A673 (cell line): ENCODE measurements around the gene ULBP1. TPM values are rescaled to one million over a fixed set of nuclear protein-coding genes. Genes with fewer than 3 reads are reported as not detected.

ENCODE experiments used
- BruUV-seq: library from RNA; stranded (reverse); fragments of 400-500 nt; replicated peaks from 2 replicates; lab custom pipeline; 2021; lab: Mats Ljungman, UMichigan
- CTCF ChIA-PET: fragments of 300-600 bp; sonication (Branson Sonifier 250); formaldehyde crosslinking; loops from one replicate; lab custom pipeline; 2022; ENCODE audit warnings: antibody characterized with exemption; lab: Charles Lee
- POLR2A ChIA-PET: fragments of 300-600 bp; sonication (Branson Sonifier 250); formaldehyde crosslinking; loops from one replicate; lab custom pipeline; 2022; ENCODE audit warnings: antibody characterized with exemption; ENCODE audit not compliant: low non-redundant PET; lab: Charles Lee
- DNase-seq: peaks from one replicate; pipeline ENCODE4 v3.0.0-alpha.2; 2015; ENCODE audit warnings: low spot score
- H3K27ac ChIP-seq: fragments of 200-600 bp; sonication (generic); 2 replicates; pipeline ENCODE4 v1.5.1; 2016; ENCODE audit warnings: mixed run types, low read depth, mild to moderate bottlenecking, mixed read lengths, antibody characterized with exemption, low read length; ENCODE audit not compliant: poor library complexity, severe bottlenecking
- H3K27me3 ChIP-seq: fragments of 200-600 bp; sonication (generic); replicated peaks from 2 replicates; pipeline ENCODE4 v1.6.1; 2017; ENCODE audit warnings: mixed run types, low read depth, mild to moderate bottlenecking, mixed read lengths, antibody characterized with exemption, low read length; ENCODE audit not compliant: insufficient read depth, poor library complexity
- H3K36me3 ChIP-seq: fragments of 200-600 bp; sonication (generic); 2 replicates; pipeline ENCODE4 v1.6.1; 2016; ENCODE audit warnings: mixed run types, mild to moderate bottlenecking, mixed read lengths, antibody characterized with exemption, low read length; ENCODE audit not compliant: insufficient read depth, poor library complexity, severe bottlenecking
- H3K4me1 ChIP-seq: fragments of 200-600 bp; sonication (generic); 2 replicates; pipeline ENCODE4 v1.6.1; 2017; ENCODE audit warnings: mixed run types, mild to moderate bottlenecking, mixed read lengths, antibody characterized with exemption, low read length; ENCODE audit not compliant: insufficient read depth, poor library complexity, severe bottlenecking
- H3K4me3 ChIP-seq: fragments of 200-600 bp; sonication (generic); 2 replicates; pipeline ENCODE4 v1.5.1; 2016; ENCODE audit warnings: low read depth, mixed run types, mild to moderate bottlenecking, mixed read lengths, low read length; ENCODE audit not compliant: poor library complexity, severe bottlenecking
- H3K9me3 ChIP-seq: fragments of 200-600 bp; sonication (generic); 2 replicates; pipeline ENCODE4 v1.6.1; 2016; ENCODE audit warnings: mixed run types, low read depth, mild to moderate bottlenecking, mixed read lengths, antibody characterized with exemption, low read length; ENCODE audit not compliant: poor library complexity, severe bottlenecking
- CTCF ChIP-seq: fragments of 300-800, 200-600 bp; sonication (generic); conservative IDR thresholded peaks from 2 replicates; pipeline ENCODE4 v1.5.1; 2017; ENCODE audit warnings: low read depth, mild to moderate bottlenecking, antibody characterized with exemption, low read length, moderate library complexity, mixed read lengths
- EZH2 ChIP-seq: fragments of 200-600 bp; sonication (generic); IDR thresholded peaks from 2 replicates; pipeline ENCODE4 v1.6.1; 2017; ENCODE audit warnings: borderline replicate concordance, low read depth, mild to moderate bottlenecking, mixed read lengths, antibody characterized with exemption, low read length; ENCODE audit not compliant: poor library complexity, severe bottlenecking
- intact Hi-C: fragments of 100-400 bp; cut with micrococcal nuclease; formaldehyde crosslinking; loops from one replicate; pipeline ENCODE4 v1.10.0; 2022; ENCODE audit not compliant: unreplicated experiment
- total RNA-seq: library from RNA; stranded (reverse); gene quantifications from 2 replicates; pipeline ENCODE4 v1.2.3, GENCODE V29; 2021

Gene ULBP1
- total RNA-seq, 1 experiment from 2014 or later, result 5.2 TPM

DNA sequence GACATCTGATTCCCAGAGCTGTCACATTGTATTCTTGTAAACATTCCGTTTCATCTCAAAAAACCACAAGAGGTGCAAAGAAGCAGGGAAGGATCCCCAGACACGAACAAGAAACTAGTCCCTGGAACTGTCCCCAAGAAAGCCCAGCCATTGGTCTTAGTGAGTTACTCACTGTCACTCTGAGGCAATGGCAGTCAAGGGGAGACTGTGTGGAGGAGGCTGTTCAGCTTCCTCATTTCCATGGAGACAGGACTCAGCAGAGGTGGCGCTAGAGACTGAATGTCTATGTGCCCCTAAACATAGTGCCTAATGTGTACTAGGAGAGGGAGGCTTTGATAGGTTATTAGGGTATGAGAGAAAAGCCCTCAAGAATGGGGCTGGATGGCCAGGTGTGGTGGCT, 11.1 kb downstream of the ULBP1 start:
- no peak for TF ChIP-seq EZH2
- no peak for TF ChIP-seq CTCF
- H3K4me1 ChIP-seq, result no peaks in the 10 kb centered on the region
- POLR2A ChIA-PET, result no interaction called here
- no peak overlapping the region for H3K4me3 ChIP-seq
- no peaks in the 10 kb centered on the region for H3K9me3 ChIP-seq
- H3K36me3 ChIP-seq, result no peaks in the 10 kb centered on the region
- no peak overlapping the region for H3K27ac ChIP-seq
- intact Hi-C loops, result no loop called here
- H3K27me3 ChIP-seq, result peaks cover 52% of the 10 kb centered on the region
- CTCF ChIA-PET, result no interaction called here
- no peak for DNase-seq
- BruUV-seq, result no TSS peak

DNA sequence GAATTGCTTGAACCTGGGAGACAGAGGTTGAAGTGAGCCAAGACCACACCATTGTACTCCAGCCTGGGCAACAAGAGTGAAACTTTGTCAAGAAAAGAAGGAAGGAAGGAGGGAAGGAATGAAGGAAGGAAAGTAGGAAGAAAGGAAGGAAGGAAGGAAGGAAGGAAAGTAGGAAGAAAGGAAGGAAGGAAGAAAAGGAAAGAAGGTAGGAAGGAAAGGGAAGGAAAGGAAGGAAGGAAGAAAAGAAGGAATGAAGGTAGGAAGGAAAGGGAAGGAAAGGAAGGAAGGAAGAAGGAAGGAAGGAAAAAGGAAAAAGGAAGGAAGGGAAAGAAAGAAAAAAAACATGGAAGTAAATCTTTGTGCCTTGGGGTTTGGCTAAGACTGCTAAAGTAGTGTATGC, 11.7 kb downstream of the ULBP1 start:
- Histone ChIP-seq H3K27me3 (peaks cover 55% of the 10 kb centered on the region), H3K36me3 (no peaks in the 10 kb centered on the region), H3K4me3 (no peak overlapping the region), H3K9me3 (no peaks in the 10 kb centered on the region), H3K27ac (no peak overlapping the region), H3K4me1 (no peaks in the 10 kb centered on the region)
- DNase-seq, result no peak
- BruUV-seq, result no TSS peak
- ChIA-PET POLR2A (no interaction called here), CTCF (no interaction called here)
- intact Hi-C loops, result no loop called here
- TF ChIP-seq EZH2 (no peak), CTCF (no peak)

GRCh38 chr6:149977221-149977620, 13.5 kb downstream of the ULBP1 start:
- no TSS peak for BruUV-seq
- H3K27ac ChIP-seq, result no peak overlapping the region
- H3K36me3 ChIP-seq, result no peaks in the 10 kb centered on the region
- CTCF ChIA-PET, result no interaction called here
- H3K27me3 ChIP-seq, result peaks cover 69% of the 10 kb centered on the region
- no peak for DNase-seq
- POLR2A ChIA-PET, result no interaction called here
- H3K4me1 ChIP-seq, result no peaks in the 10 kb centered on the region
- no peak for TF ChIP-seq EZH2
- TF ChIP-seq CTCF, result no peak
- intact Hi-C loops, result no loop called here
- no peaks in the 10 kb centered on the region for H3K9me3 ChIP-seq
- no peak overlapping the region for H3K4me3 ChIP-seq
